ENCODE results near the gene OLFML2A.

The OLFML2A gene

GRCh38 chr9:124747065-124747464, 29.9 kb upstream of the OLFML2A start:
- Histone ChIP-seq H3K36me3 (ENCODE audit: low read length) (no peaks in the 10 kb centered on the region), H3K27me3 (ENCODE audit: low read length) (no peaks in the 10 kb centered on the region), H3K9me3 (ENCODE audit: insufficient read depth, low read length) (no peaks in the 10 kb centered on the region), H3K4me2 (ENCODE audit: low read depth, low read length, poor library complexity, severe bottlenecking) (no peak overlapping the region), H4K20me1 (ENCODE audit: low read depth, low read length) (peaks cover 8% of the 10 kb centered on the region; the same call in 1 of the 2 replicates), H3K9me2 (replicated peaks; ENCODE audit: insufficient read depth, low read length) (no peaks in the 10 kb centered on the region), H3K27ac (ENCODE audit: low read depth, low read length) (no peak overlapping the region), H3F3A (ENCODE audit: insufficient read depth) (no peaks in the 10 kb centered on the region), H2AFZ (ENCODE audit: low read depth, low read length, severe bottlenecking) (no peak overlapping the region), H3K9ac (ENCODE audit: low read length) (no peak overlapping the region), H3K79me2 (ENCODE audit: insufficient read depth, low read length) (peaks cover 16% of the 10 kb centered on the region; the same call in 1 of the 2 replicates), H3K4me3 (ENCODE audit: insufficient read depth, low read length, poor library complexity, severe bottlenecking) (no peak overlapping the region)
- TF ChIP-seq CTCF (IDR thresholded peaks at IDR 0.05; ENCODE audit: insufficient read depth, low read length, poor library complexity, severe bottlenecking) (no peak), EZH2phosphoT487 (conservative IDR thresholded peaks at IDR 0.05; ENCODE audit: low read length) (no peak)

- H3K27me3 ChIP-seq (ENCODE audit: low read length) = no peaks in the 10 kb centered on the region
- peaks cover 15% of the 10 kb centered on the region for H4K20me1 ChIP-seq (ENCODE audit: low read depth, low read length)
- H3K36me3 ChIP-seq (ENCODE audit: low read length) = no peaks in the 10 kb centered on the region
- H3K9me3 ChIP-seq (ENCODE audit: insufficient read depth, low read length) = no peaks in the 10 kb centered on the region
- H2AFZ ChIP-seq (ENCODE audit: low read depth, low read length, severe bottlenecking) = no peak overlapping the region
- no peak overlapping the region for H3K9ac ChIP-seq (ENCODE audit: low read length)
- H3K27ac ChIP-seq (ENCODE audit: low read depth, low read length) = no peak overlapping the region
- H3K4me3 ChIP-seq (ENCODE audit: insufficient read depth, low read length, poor library complexity, severe bottlenecking) = no peak overlapping the region
- no peaks in the 10 kb centered on the region for H3F3A ChIP-seq (ENCODE audit: insufficient read depth)
- no peak for TF ChIP-seq EZH2phosphoT487 (conservative IDR thresholded peaks at IDR 0.05; ENCODE audit: low read length)
- no peak for TF ChIP-seq CTCF (IDR thresholded peaks at IDR 0.05; ENCODE audit: insufficient read depth, low read length, poor library complexity, severe bottlenecking)
- H3K79me2 ChIP-seq (ENCODE audit: insufficient read depth, low read length) = peaks cover 16% of the 10 kb centered on the region; the same call in 1 of the 2 replicates
- no peaks in the 10 kb centered on the region for H3K9me2 ChIP-seq (replicated peaks; ENCODE audit: insufficient read depth, low read length)
- H3K4me2 ChIP-seq (ENCODE audit: low read depth, low read length, poor library complexity, severe bottlenecking) = no peak overlapping the region
Measured at GRCh38 chr9:124749284-124749683, 27.6 kb upstream of the OLFML2A start.

GRCh38 chr9:124749781-124750180, 27.2 kb upstream of the OLFML2A start:
- H3K27ac ChIP-seq (ENCODE audit: low read depth, low read length) = no peak overlapping the region
- no peak overlapping the region for H3K9ac ChIP-seq (ENCODE audit: low read length)
- H3F3A ChIP-seq (ENCODE audit: insufficient read depth) = no peaks in the 10 kb centered on the region
- no peak overlapping the region for H3K4me2 ChIP-seq (ENCODE audit: low read depth, low read length, poor library complexity, severe bottlenecking)
- H4K20me1 ChIP-seq (ENCODE audit: low read depth, low read length) = peaks cover 20% of the 10 kb centered on the region
- no peaks in the 10 kb centered on the region for H3K9me2 ChIP-seq (replicated peaks; ENCODE audit: insufficient read depth, low read length)
- no peak overlapping the region for H2AFZ ChIP-seq (ENCODE audit: low read depth, low read length, severe bottlenecking)
- no peak overlapping the region for H3K4me3 ChIP-seq (ENCODE audit: insufficient read depth, low read length, poor library complexity, severe bottlenecking)
- H3K9me3 ChIP-seq (ENCODE audit: insufficient read depth, low read length) = no peaks in the 10 kb centered on the region
- peaks cover 16% of the 10 kb centered on the region; the same call in 1 of the 2 replicates for H3K79me2 ChIP-seq (ENCODE audit: insufficient read depth, low read length)
- H3K36me3 ChIP-seq (ENCODE audit: low read length) = no peaks in the 10 kb centered on the region
- TF ChIP-seq EZH2phosphoT487 (conservative IDR thresholded peaks at IDR 0.05; ENCODE audit: low read length) (no peak), CTCF (IDR thresholded peaks at IDR 0.05; ENCODE audit: insufficient read depth, low read length, poor library complexity, severe bottlenecking) (no peak)
- no peaks in the 10 kb centered on the region for H3K27me3 ChIP-seq (ENCODE audit: low read length)
